OCI-LY7 (cell line): Measurements from ENCODE around the gene FHOD3.
A peak's percentile ranks its signal among the peaks of the same experiment; 100 is the strongest.

Experiments
- CTCF ChIP-seq: fragments of 200-600 bp; sonication (generic); conservative IDR thresholded peaks from 2 replicates; pipeline ENCODE4 v1.5.1; 2014; ENCODE audit warnings: mild to moderate bottlenecking, antibody characterized with exemption, low read length, moderate library complexity, mixed read lengths
- EZH2phosphoT487 ChIP-seq: fragments of 200-600 bp; sonication (generic); IDR thresholded peaks from 2 replicates; pipeline ENCODE4 v1.6.1; 2018; ENCODE audit warnings: low read depth, borderline replicate concordance, mild to moderate bottlenecking, mixed run types, antibody characterized with exemption, low read length, moderate library complexity, mixed read lengths

- 0 out of 2 replicates have a peak, but pooled peaks have one; percentile 23 for TF ChIP-seq CTCF
- TF ChIP-seq EZH2phosphoT487: no peak
These were observed 115.3 kb downstream of the FHOD3 start for GRCh38 chr18:36412778-36413177.
